ENCODE measurements around the gene ADGRF5.

- TF ChIP-seq RAD21 (IDR thresholded peaks at IDR 0.05; ENCODE audit: low read depth) (no peak), EGR1 (IDR thresholded peaks at IDR 0.05) (no peak)
Measured at GRCh38 chr6:46956409-46956808, 34.7 kb upstream of the ADGRF5 start.

Measured in Ishikawa (cell line).